Measurements from ENCODE around the gene SLC8A3. TPM values are rescaled to one million over a fixed set of nuclear protein-coding genes. Genes with fewer than 3 reads are reported as not detected.

Gene SLC8A3
- total RNA-seq, 1 donor from 2014 or later: 0.43 TPM

DNA sequence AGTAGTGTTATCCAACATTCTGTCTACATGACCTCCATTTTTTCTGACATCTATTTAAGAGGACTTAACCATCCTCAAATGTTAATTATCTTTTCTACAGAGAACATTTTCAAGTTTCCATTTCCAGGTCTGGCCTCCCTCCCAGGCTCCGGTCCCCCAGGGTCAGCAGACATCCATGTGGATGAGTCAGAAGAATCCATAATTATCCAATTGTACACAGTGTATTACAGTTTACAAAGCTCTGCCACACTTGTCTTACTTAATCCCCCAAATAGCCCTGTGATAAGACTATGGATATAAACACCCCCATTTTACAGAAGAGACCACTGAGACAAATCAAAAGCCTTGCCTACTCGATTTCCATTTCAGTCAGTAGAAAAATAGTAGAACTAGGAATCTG, 65.0 kb downstream of the SLC8A3 start:
- Mint-ChIP-seq H3K9me3 (ENCODE audit: low read depth) (no peaks in the 10 kb centered on the region), H3K27ac (no peak overlapping the region), H3K36me3 (ENCODE audit: insufficient read depth) (no peaks in the 10 kb centered on the region), H3K27me3 (peaks cover 7% of the 10 kb centered on the region), H3K4me3 (ENCODE audit: low read depth) (no peak overlapping the region), H3K4me1 (ENCODE audit: low read depth) (no peaks in the 10 kb centered on the region)
- DNase-seq (ENCODE audit: low spot score, unreplicated experiment): no peak
- TF ChIP-seq, protein P1, sequence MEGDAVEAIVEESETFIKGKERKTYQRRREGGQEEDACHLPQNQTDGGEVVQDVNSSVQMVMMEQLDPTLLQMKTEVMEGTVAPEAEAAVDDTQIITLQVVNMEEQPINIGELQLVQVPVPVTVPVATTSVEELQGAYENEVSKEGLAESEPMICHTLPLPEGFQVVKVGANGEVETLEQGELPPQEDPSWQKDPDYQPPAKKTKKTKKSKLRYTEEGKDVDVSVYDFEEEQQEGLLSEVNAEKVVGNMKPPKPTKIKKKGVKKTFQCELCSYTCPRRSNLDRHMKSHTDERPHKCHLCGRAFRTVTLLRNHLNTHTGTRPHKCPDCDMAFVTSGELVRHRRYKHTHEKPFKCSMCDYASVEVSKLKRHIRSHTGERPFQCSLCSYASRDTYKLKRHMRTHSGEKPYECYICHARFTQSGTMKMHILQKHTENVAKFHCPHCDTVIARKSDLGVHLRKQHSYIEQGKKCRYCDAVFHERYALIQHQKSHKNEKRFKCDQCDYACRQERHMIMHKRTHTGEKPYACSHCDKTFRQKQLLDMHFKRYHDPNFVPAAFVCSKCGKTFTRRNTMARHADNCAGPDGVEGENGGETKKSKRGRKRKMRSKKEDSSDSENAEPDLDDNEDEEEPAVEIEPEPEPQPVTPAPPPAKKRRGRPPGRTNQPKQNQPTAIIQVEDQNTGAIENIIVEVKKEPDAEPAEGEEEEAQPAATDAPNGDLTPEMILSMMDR (IDR thresholded peaks at IDR 0.05; ENCODE audit: unreplicated experiment): no peak

DNA sequence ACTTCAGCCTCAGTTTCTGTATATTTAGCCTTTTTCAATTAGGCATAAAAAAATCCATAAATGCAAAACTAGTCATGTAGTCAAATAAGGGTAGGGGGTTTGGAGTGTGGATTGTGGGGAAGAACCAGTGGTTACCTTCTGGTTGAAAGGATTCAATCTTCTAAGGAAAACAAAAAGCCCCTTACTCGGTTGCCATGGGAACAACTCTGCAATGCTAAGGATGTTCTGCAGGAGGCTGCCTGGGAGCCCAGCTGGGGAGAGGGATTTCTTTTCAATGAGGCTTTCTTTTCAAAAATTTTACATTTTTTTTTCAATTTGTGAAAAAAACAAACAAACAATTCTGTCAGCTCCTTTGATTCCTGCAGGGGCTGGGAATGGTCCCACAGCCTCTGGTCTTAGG, 67.2 kb downstream of the SLC8A3 start:
- no peaks in the 10 kb centered on the region for H3K36me3 Mint-ChIP-seq (ENCODE audit: insufficient read depth)
- H3K27me3 Mint-ChIP-seq: peaks cover 17% of the 10 kb centered on the region
- DNase-seq (ENCODE audit: low spot score, unreplicated experiment): no peak
- no peaks in the 10 kb centered on the region for H3K9me3 Mint-ChIP-seq (ENCODE audit: low read depth)
- TF ChIP-seq, protein P1 (IDR thresholded peaks at IDR 0.05; ENCODE audit: unreplicated experiment): no peak
- H3K4me3 Mint-ChIP-seq (ENCODE audit: low read depth): no peak overlapping the region
- H3K4me1 Mint-ChIP-seq (ENCODE audit: low read depth): no peaks in the 10 kb centered on the region
- H3K27ac Mint-ChIP-seq: no peak overlapping the region

DNA sequence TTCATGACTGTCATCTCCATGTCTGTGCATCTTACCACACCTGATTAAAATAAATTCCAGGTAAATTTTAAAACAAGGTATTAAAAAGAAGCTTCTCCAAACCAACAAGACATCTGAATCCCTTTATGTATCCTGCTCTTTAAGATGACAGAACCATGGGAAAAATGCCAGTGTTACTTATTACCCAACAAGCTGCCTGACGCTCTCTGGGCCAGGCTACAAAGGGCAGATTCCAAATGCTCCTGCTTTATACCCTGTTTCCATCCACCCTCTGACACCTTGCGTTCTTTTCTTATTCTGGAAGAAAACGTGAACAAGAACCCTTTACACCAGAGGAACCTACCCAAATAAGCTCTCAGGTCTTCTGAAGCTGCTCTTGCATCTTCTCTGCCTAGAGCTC, 70.7 kb downstream of the SLC8A3 start:
- Mint-ChIP-seq H3K4me1 (ENCODE audit: low read depth) (no peaks in the 10 kb centered on the region), H3K36me3 (ENCODE audit: insufficient read depth) (no peaks in the 10 kb centered on the region), H3K4me3 (ENCODE audit: low read depth) (no peak overlapping the region), H3K27me3 (peaks cover 20% of the 10 kb centered on the region), H3K9me3 (ENCODE audit: low read depth) (no peaks in the 10 kb centered on the region), H3K27ac (no peak overlapping the region)
- no peak for DNase-seq (ENCODE audit: low spot score, unreplicated experiment)
- TF ChIP-seq, protein P1 (IDR thresholded peaks at IDR 0.05; ENCODE audit: unreplicated experiment): no peak

DNA sequence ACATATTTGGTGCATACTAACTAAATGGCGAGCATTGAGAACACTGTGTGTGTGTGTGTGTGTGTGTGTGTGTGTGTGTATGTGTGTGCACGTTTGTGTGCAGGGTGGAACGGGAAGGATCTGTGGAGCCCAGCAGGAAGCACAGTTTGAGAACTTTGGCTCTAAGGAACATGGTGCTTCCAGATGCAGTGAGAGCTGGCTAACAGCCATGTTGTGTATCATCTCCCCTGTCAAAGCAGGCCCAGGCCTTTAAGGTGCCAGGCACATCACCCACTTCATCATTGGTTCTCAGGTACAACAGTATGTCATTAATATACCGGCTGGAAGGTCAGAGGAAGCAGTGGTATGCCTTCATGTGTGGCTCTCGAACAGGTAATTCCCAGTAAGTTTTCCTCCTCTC, 72.5 kb downstream of the SLC8A3 start:
- no peaks in the 10 kb centered on the region for H3K9me3 Mint-ChIP-seq (ENCODE audit: low read depth)
- TF ChIP-seq, protein P1 (IDR thresholded peaks at IDR 0.05; ENCODE audit: unreplicated experiment): no peak
- no peaks in the 10 kb centered on the region for H3K4me1 Mint-ChIP-seq (ENCODE audit: low read depth)
- no peak overlapping the region for H3K27ac Mint-ChIP-seq
- no peak for DNase-seq (ENCODE audit: low spot score, unreplicated experiment)
- no peaks in the 10 kb centered on the region for H3K36me3 Mint-ChIP-seq (ENCODE audit: insufficient read depth)
- peaks cover 28% of the 10 kb centered on the region for H3K27me3 Mint-ChIP-seq
- no peak overlapping the region for H3K4me3 Mint-ChIP-seq (ENCODE audit: low read depth)

DNA sequence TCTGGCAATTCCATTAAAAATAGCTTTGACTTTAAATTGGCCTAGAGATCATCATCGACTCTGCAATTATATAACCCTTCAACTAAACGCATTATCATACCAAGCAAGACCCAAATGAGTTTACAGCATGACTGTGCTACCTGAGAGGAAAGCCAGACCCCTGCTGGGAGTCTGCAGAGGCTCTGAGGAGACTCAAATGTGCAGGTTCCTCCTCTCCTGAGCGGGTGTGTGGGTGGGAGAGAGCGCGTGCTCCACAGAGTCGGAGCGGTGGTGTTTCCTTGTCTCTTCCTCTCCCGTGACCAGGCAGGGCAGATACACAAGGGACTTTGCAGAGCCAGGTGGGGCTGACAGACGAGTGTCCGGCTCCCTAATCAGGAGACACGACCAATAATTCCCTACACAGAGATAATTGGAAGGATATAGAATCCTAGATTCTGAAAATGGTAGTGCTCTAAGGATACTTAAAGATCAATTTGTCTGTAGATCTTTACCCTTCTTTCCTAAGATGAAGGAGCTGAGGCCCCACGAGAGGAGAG, 74.1 kb downstream of the SLC8A3 start:
- TF ChIP-seq, protein P1 (IDR thresholded peaks at IDR 0.05; ENCODE audit: unreplicated experiment): no peak
- H3K4me1 Mint-ChIP-seq (ENCODE audit: low read depth): no peaks in the 10 kb centered on the region
- no peak for DNase-seq (ENCODE audit: low spot score, unreplicated experiment)
- no peaks in the 10 kb centered on the region for H3K36me3 Mint-ChIP-seq (ENCODE audit: insufficient read depth)
- no peak overlapping the region for H3K27ac Mint-ChIP-seq
- no peak overlapping the region for H3K4me3 Mint-ChIP-seq (ENCODE audit: low read depth)
- no peaks in the 10 kb centered on the region for H3K9me3 Mint-ChIP-seq (ENCODE audit: low read depth)
- peaks cover 23% of the 10 kb centered on the region for H3K27me3 Mint-ChIP-seq
